ENCODE data around the gene LGALS4.

DNA sequence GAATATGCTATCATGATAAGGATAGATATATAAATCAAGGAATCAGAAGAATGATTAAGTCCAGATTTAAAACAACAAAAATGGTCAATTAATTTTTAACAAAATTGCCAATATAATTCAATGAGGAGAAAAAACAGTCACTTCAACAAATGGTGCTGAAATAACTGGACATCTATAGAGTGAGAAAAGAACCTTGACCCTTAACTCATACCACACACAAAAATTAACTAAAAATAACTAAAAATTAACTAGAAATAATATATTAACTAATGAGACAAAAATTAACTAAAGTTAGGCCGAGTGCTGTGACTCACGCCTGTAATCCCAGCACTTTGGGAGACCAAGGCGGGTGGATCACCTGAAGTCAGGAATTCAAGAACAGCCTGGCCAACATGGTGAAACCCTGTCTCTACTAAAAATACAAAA is 48.9 kb downstream of the LGALS4 start:
- TF ChIP-seq CTCF (IDR thresholded peaks at IDR 0.05) (no peak), POLR2A (IDR thresholded peaks at IDR 0.05) (no peak), EP300 (IDR thresholded peaks at IDR 0.05) (no peak)

Data from ovary (tissue), 3 donors.